GM23248 (cell line): ENCODE measurements around the gene PRKCA.

Source experiments
- EZH2 ChIP-seq: fragments of 200-600 bp; sonication (generic); IDR thresholded peaks from 2 replicates; pipeline ENCODE4 v1.6.1; 2018; ENCODE audit warnings: antibody characterized with exemption, mild to moderate bottlenecking; ENCODE audit not compliant: insufficient read depth, poor library complexity, severe bottlenecking
- EZH2phosphoT487 ChIP-seq: fragments of 200-600 bp; sonication (generic); IDR thresholded peaks from 2 replicates; pipeline ENCODE4 v1.6.1; 2018; ENCODE audit warnings: antibody characterized with exemption, moderate library complexity, mild to moderate bottlenecking, low read depth; ENCODE audit not compliant: insufficient read depth

DNA sequence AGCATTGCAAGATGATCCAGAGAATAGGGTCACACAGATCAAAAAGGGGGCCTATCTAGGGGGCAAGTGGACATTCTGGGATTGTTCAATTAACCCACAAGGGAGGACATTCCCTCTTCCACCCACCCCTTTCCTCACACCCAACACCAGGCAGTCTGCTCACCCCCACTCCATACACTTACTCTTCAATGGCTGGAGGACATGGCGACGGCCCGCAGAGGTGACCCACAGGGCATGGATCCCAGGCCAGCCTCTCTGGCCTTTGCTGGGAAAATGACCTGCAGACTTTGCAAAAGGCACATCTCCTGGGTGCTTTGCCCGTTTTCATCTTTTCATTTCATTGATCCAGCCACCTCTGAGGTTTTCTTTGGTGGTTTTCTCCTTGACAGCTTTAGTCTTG is 530.8 kb downstream of the PRKCA start:
- no peak for TF ChIP-seq EZH2
- TF ChIP-seq EZH2phosphoT487: no peak
